Glomerular visceral epithelial cell (primary cell): ENCODE data around the gene ZACN.
A peak's percentile ranks its signal among the peaks of the same experiment; 100 is the strongest.

Experiments used
- DNase-seq: peaks from one replicate; pipeline ENCODE4 v3.0.0-alpha.2; 2016; ENCODE audit errors: extremely low spot score

The ZACN gene

DNA sequence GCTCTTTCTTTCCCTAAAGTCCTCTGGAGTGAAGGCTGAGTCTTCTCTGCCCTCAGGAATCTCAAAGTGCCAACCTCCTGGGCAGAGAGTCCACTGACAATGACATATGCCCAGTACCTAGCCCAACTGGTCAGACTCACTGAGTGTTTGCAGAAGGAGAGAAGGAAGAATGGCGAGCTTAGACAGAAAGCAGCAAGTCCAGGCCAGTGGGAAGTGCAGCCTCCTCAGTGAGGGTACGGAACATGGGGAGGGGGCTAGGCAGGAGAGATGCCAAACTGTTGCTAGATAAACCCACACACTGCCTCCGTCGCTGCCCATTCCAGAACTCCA, 23.9 kb downstream of the ZACN start:
- DNase-seq = no peak

DNA sequence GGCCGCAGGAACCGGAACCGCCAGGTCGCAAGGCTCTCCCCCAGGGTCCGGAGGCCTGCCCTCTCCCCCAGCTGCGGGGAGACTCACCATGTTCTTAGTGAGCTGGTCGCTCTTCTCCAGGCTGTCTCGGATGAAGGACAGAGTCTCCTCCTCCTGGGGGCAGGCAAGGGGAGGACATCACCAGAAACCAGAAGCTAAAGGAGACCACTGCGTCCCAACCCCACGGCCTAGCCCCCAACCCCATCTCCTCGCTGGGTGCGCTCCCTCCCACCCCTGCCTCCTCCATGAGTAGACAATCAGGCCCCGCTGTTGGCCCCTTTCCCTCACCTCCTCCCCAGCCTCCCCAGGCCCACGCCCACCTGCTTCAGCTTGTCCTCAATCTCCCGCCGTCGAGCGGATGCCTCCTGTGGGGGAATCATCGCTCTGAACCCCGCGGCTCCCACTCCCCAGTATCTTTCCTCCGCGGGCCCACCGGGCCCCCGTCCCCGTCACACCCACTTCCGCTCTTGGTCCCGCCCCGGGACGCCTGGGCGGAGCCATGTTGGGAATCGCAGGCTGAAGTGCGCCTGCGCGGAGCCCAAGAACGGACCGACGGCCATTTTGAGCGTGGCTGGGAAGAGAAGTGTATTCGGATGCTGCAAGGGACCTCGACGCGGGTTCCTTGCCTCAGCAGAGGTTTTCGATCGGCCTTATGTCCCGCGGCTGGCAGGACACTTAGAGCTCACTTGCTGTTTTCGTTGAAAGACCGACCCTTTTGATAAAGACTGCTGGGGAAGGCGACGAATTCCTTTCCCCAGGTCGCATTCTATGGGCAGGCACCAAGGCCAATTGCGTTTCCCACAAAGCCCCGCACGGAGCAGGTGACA, 24.5 kb downstream of the ZACN start, which contains the start of gene EXOC7:
EXOC7 (minus strand) TSS at position 514 of the 866 bp plus-strand sequence; CDS start at position 419, 95 bp downstream.
- DNase-seq = peak; percentile 92

DNA sequence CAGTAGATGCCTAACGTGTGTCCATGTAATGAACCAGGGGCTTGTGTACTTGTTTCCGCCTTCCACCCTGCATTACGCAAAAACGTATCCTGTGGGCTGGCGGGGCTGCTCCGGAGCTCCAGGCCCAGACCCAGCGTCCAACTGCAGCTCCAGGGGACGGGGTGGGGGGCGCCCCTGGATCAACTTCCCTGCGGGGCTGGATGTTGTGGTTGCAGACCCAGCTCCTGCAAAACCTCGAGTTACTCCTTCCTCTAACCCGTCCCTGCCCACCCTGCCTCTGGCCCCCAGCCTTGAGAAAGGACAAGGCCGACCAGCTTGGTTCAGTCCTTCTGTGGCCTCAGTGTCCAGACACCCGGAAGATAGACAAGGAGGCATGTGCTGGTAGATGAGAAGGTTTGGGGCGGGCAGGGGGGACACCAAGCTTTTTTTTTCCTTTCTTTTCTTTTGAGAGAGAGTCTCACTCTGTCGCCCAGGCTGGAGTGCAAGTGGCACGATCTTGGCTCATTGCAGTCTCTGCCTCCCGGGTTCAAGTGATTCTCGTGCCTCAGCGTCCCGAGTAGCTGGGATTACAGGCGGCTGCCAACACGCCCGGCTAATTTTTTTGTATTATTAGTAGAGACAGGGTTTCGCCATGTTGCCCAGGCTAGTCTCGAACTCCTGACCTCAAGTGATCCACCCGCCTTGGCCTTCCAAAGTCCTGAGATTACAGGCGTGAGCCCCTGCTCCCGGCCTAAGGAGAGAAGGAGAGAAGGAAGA, 25.3 kb downstream of the ZACN start:
- DNase-seq = no peak

DNA sequence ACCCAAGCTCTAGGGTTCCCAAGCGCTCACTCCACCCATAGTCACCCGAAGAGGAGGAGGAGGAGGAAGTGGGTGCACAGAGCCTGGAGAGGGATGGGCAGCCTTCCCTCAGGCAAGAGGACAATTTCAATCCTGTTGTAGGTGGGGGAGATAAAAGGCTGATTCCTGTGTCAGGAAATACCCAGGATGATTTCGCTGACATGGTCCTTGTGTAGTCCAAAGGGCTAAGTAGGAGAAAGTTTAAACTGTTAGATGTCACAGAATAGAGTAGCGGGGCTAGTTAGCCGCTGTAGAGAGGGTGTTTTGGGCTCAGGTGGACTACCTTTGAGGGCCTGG, 25.9 kb downstream of the ZACN start:
- DNase-seq = no peak

DNA sequence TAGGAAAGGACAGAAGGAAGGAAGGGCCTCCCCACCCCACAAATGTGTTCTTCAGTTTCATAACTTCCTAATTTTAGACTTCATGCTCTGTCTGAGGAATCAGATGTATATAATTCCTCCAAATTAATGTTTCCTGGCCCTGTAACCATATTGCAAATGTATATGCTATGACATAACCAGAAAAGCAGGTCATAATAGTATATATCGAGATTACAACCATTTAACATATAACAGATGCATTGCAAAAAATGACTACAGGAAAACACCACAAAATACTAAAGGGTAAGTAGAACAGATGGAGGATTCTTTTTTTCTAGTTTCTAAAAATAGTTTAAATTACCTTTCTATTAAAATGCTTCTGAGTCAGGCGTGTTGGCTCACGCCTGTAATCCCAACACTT, 27.7 kb downstream of the ZACN start:
- DNase-seq = no peak

DNA sequence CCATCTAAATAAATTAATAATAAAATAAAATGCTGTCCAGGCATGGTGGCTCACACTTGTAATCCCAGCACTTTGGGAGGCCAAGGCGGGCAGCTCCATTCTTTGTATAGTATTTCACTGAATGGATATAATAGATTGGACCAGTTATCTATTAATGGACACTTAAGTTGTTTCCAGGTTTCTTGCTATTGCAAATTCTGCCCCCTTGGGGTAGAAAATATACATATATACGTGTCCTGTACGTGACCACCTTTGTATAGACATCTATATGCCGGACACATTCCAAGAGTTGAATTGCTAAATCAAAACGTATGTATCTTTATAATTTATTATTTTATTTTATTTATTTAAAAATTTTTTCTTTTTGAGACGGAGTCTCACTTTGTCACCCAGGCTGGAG, 28.5 kb downstream of the ZACN start:
- peak; percentile 19 for DNase-seq

DNA sequence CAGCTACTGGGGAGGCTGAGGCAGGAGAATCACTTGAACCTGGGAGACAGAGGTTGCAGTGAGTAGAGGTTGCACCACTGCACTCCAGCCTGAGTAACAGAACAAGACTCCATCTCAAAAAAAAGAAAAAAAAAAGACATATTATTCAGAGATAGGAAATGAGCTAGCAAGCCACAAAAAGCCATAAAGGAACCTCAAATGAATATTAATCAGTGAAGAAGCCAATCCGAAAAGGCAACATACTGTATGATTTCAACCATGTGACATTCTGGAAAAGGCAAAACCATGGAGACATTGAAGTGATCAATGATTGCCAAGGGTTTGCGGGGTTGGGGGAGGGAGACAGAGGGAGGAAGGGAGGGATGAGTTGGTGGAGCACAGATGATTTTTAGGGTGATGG, 33.0 kb downstream of the ZACN start:
- no peak for DNase-seq

DNA sequence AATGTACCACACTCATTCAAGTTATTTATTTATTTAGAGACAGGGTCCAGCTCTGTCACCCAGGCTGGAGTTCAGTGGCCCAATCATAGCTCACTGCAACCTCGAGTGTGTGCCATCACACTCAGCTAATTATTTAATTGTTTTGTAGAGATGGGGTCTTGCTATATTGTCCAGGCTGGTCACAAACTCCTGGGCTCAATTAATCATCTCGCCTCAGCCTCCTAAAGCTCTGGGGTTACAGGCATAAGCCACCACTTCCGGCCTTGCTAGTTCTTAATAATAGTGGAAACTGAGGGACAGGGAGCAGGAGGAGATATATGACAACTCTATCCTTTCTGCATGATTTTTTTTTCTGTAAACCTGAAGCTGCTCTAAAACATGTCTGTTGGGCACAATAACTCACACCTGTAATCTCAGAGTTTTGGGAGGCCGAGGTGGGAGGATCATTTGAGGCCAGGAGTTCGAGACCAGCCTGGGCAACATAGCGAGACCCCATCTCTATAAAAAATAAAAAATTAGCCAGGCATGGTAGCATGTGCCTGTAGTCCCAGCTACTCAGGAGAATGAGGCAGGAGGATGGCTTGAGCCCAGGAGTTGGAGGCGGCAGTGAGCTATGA, 36.3 kb downstream of the ZACN start:
- no peak for DNase-seq

DNA sequence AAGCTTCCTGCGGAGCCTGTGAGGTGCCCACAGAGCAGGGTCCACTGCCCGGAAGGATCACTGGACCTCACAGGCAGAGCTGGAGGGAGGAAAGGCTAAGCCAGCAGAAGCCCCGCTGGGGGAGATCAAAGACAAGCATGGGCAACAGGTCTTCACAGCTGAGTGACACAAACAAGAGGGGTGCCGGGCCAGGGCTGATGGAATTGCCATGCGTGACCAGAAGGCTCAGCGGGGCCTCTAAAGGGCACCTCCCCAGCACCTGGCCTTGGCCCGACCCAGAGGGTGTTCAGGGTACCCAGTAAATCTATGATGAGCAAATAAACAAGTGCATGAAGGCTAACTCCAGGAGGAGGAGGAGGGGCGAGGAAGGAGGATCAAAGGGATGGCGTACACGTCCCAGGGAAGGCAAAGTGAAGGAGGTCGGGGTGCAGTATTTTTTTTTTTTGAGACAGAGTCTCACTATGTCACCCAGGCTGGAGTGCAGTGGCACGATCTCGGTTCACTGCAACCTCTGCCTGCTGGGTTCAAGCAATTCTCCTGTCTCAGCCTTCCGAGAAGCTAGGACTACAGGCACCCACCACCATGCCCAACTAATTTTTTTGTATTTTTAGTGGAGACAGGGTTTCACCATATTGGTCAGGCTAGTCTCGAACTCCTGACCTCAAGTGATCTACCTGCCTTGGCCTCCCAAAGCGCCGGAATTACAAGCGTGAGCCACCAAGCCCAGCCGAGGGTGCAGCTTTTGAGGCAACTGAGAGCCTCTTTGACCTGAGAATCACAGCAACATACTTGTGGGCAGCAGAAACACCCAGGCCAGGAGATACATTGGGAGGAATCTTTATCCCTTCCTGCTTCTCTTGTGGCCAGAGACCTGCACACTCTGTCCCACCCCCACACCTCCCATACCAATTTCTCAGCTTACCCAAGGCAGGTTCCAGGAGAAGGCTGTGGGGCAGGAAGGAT, 40.7 kb downstream of the ZACN start:
- no peak for DNase-seq

DNA sequence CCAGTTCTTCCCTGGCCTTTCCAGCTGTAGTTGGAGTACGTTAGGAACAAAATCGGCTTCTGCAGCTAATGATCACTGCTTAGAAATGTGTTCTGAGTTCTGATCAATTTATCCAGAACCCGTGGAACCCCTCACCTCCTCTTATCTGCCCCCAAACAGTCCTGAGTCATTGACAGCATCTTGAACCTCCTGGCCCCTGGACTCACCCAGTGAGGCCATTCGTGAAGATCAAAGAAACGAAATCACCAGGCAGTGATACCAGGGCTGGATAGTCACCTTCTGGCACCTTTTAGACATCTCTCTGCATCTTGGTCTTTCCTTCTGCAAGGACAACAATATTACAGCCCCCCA, 41.7 kb downstream of the ZACN start:
- DNase-seq = no peak

DNA sequence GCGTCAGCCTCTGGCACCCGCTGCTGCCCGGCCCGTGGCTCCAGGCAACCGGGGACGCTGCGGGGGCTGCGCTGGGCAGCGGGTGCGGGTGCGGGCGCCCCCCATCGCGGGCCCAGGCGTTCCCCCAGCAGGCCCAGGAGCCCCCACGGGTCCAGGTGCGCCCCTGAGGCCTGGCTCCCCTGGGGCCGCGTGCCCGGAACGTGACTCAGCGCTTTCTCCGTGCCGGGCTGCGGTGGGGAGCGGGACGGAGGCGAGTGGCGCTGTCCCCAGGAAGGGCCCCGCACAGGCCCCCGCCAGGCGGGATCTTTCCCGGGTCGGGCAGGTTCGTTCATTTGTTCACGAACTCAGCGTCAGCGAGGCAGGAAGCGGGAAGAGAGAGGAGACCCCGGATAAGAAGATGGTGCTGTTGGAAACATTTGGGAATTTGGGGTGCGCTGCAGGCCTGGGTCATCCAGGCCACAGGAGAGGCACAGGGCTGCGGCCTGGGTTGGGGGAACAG, 43.0 kb downstream of the ZACN start:
- no peak for DNase-seq

DNA sequence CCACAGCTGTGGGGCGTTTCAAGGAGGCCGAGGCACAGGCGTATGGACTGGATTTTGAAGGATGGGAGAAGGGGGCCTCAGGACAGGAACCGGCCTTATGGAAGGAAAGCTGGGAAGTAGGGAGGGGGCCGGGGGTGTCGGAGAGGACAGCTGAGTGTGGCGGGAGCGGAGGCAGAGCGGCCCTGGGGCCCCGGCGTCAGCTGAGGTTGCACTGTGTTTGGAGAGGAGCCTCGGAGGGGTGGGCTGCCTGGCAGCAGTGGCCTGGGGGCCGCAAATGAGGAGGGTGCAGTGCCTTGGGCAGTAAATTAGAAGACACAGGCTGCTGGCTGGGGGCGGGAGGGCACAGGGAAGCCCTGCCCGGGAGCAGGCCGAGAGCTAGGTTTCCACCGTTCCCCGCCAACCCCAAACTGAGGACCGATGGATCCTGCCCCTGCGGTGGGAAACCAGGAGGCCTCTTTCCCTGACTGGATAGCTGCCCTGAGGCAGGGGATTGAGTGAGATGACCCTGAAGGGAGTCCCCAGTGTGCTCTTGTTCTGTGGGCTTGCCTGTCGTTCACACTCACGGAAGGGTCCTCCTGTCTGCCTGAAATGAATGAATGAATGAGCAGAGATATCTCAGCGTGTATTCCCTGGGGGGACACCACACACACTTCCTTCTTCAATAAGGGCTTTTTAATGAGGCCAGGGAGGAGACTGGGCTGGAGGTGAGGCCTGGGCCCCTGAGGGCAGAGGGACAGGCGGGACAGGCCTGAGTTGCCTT, 43.6 kb downstream of the ZACN start:
- DNase-seq = no peak

DNA sequence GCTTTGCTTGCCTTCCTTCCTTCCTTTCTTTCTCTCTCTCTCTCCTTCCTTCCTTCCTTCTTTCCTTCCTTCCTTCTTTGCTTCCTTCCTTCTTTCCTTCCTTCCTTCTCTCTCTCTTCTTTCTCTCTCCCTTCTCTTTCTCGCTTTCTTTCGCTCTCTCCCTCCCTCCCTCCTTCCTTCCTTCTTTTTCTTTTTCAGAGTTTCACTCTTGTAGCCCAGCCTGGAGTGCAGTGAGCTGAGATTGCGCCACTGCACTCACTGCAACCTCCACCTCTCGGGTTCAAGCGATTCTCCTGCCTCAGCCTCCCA, 44.2 kb downstream of the ZACN start:
- DNase-seq = no peak

DNA sequence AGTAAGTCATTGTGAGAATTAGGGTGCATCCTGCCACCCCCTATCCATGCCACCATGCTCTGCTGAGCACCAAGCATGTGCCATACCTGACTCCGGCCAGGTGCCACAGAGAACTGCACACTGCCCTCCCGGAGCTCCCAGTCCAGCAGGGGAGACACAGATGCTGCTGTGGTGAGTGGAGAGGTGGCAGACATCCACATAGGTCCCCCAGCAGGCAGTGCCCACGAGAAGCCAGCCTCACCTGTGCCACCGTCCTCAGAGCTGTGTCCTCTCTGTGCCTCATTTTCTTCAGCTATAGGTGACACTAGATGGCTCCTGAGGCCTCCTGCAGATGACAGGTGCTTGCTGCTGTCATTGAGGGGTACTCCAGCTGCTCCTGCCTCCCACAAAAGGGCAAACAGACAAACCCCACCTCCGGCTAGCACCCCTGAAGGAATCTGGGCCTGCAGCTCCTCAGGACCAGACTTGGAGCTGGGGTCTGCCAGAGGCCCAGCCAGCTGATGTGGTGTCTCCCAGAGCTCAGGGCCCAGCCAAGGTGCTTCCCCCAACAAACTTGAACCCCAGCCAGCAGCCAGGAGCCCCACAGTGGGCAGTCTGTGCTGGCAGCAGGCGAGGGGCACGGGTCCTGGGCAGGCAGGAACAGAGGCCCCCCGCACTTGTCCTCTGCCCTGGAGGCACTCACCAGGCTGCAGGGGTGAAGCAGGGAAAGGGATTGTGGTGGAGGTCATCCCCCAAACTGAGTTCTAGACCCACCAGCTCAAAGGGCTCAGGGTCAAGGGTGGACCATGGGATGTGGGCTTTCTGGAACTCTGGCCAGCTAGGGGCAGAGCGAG, 45.0 kb downstream of the ZACN start:
- DNase-seq = no peak

DNA sequence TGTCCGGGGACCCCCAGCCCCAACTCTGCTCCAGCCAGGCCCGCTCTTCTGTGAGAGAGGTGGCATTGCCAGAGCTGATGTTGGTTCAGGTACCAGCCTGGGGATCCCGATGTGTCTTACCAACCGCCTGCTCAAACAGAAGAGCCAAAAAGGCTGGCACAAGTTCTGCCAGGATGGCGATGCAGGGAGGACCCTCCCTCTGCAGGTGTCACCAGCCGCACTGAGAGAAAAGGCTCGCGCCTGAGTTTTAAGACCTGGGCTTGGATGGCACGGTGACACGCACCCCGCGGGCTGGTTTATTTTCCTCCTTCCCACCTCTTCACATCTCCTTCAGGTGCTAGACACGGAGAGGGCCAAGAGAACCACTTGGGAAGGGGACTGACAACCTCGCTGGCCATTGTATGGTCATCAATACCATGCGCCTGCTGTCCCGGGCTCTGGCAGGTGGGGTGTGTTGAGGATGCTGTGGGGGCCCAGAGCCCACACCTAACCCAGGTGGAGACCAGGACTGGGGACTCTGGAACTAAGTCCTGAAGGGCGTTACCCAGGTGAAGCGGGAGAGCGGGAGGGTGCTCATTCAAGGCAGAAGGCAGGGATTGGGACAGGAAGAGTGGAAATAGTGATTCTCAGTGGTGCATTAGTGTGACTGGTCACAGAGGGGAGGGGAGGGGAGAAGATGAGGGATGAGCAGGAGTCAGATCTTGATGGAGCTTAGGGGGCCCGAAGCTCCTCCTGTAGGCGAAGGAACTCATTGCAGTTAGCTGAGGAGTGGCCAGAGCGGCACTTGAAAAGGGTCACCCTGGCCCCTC, 45.8 kb downstream of the ZACN start:
- DNase-seq = no peak

DNA sequence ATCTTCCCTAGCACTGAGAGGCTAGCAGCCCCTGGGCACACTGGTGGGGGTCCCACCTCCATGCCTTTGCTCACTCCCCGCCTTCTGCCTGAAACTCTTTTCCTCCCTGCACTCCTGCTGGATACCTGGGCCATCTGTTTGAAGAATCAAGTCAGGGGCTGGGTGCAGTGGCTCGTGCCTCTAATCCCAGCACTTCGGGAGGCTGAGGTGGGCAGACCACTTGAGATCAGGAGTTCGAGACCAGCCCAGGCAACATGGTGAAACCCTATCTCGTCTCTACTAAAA, 46.4 kb downstream of the ZACN start:
- DNase-seq = no peak

DNA sequence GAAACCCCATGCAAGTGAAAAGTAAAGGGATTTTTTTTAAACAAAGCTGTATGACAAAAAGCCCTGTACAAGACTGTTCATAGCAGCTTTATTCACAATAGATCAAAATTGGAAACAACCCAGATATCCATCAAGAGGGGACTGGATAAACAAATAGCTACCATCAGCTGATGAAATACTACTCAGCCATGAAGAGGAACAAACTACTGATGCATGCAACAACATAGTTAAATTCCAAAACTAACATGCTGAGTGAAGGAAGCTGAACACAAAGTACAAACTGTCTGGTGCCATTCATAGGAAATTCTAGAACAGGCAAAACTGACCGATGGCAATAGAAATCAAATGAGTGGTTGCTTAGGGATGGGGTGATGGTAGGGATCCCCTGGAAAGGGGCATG, 46.9 kb downstream of the ZACN start:
- no peak for DNase-seq

DNA sequence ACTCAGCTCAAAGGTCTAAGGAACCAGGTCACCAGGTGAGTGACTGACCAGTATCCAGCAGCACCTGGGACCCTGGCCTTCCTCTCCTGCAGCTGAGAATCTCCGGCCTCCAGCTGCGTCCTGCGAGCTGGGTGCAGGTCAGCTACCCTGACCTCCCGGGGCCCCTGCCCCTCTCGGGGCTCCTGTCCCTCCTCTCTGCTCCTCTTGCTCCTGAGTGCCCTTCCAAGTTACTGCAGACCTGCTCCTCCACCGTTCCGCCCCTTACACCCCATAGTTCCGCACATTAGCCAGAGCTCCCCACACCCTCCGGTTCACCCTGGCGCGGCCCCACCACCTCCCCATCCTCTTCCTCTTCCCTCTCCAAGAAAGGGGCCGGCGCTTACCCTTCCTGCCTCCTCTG, 51.5 kb downstream of the ZACN start:
- no peak for DNase-seq

DNA sequence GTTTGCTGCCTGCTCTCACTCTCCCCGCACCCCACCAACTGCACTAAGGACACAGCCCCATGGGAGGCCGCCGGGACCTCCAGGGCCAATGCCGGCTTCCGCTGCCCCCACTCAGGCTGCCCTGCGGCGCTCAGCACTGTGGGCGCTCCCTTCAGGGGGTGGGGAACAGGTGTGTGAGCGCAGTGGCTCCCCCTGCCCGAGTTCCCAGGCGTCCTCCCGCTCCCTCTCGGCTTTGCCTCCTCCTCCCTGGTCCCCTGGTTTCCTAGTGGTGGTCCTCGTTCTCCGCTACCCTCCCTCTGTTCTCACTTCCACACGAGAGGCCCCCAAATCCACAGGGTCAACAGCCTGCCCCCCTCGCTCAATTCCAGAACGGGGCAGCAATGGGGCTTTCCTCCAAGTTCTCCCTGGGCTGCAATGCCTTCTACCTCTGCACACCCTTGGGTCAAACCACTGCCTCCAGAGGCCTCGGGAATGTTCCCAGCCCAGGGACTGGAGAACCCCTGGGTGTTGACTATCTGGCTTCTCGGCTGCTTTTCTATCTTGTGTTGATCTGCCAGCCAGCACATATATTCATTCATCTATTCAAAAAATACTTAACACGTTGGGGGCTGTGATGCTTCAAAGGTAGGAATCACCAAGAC, 52.2 kb downstream of the ZACN start:
- DNase-seq = no peak
